Sigmoid colon (tissue), 4 donors: ENCODE data around the gene SLC37A3.

Source experiments
- EP300 ChIP-seq, 4 donors: sonication (generic); formaldehyde crosslinking; IDR thresholded peaks; one replicate each; pipeline ENCODE4 v1.6.1; 2017; ENCODE audit warnings: antibody characterized with exemption in 4 of 4
- POLR2A ChIP-seq, 2 donors: fragments of 450-650 bp; IDR thresholded peaks; one replicate each; pipeline ENCODE4 v1.6.1; 2016; ENCODE audit warnings: antibody characterized with exemption in 2 of 2, mild to moderate bottlenecking in 2 of 2, moderate library complexity in 2 of 2
- POLR2AphosphoS5 ChIP-seq, 4 donors: sonication (generic); formaldehyde crosslinking; IDR thresholded peaks; one replicate each; pipeline ENCODE4 v1.6.1; 2017; ENCODE audit warnings: antibody characterized with exemption in 4 of 4
- TF ChIP-seq, protein P1 (sequence below), 4 experiments: fragments of 450-650 bp in 3 of 4; fragments of 200-600 bp in 1 of 4; IDR thresholded peaks; one replicate each; pipeline ENCODE4 v1.5.1; 2016 to 2019; ENCODE audit warnings: antibody characterized with exemption in 4 of 4, mild to moderate bottlenecking in 3 of 4, moderate library complexity in 2 of 4

DNA sequence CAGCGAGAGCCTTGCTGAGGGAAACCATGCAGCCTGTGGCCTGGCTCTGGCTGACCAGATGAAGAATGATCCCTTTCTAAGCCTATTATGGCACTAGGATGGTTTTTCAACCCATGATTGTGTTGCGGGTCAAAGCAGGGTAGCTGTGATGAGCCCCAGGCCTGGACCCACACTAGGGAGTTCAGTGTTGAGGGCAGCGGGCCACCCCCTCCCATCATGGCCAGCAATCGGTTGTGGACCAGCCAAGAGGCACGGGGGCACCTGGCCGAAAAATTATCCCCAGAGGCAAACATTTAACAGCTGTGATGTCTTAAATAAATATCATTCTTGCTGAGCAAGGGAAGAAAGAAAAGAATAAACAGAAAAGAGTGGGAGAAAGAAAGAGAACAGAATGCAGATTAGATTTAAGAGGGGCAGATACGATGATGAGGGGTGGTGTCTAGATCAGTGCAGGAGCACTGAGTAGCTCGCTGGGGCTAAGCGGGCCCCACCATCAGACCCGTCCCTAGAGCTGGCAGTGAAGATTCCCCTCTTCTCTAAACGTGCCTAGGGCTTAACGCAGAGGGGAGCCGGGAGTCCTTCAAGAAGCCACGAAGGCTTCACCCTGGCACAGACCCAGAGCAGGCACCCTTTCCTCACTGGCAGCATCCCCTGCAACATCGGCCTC, 82.7 kb downstream of the SLC37A3 start:
- TF ChIP-seq, protein P1, sequence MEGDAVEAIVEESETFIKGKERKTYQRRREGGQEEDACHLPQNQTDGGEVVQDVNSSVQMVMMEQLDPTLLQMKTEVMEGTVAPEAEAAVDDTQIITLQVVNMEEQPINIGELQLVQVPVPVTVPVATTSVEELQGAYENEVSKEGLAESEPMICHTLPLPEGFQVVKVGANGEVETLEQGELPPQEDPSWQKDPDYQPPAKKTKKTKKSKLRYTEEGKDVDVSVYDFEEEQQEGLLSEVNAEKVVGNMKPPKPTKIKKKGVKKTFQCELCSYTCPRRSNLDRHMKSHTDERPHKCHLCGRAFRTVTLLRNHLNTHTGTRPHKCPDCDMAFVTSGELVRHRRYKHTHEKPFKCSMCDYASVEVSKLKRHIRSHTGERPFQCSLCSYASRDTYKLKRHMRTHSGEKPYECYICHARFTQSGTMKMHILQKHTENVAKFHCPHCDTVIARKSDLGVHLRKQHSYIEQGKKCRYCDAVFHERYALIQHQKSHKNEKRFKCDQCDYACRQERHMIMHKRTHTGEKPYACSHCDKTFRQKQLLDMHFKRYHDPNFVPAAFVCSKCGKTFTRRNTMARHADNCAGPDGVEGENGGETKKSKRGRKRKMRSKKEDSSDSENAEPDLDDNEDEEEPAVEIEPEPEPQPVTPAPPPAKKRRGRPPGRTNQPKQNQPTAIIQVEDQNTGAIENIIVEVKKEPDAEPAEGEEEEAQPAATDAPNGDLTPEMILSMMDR (IDR thresholded peaks at IDR 0.05), result no peak
- no peak for TF ChIP-seq POLR2A (IDR thresholded peaks at IDR 0.05)
- TF ChIP-seq POLR2AphosphoS5 (IDR thresholded peaks at IDR 0.05), result no peak
- no peak for TF ChIP-seq EP300 (IDR thresholded peaks at IDR 0.05)
